Nephron progenitor cell (in vitro differentiated cells): ENCODE data around the gene USP2.

Source experiments
- DNase-seq: peaks from one replicate; pipeline ENCODE4 v3.0.0; 2021
- H3K27ac Mint-ChIP-seq: 2 replicates; pipeline ENCODE4 v1.8.0; 2021; ENCODE audit warnings: mild to moderate bottlenecking, moderate library complexity, mixed read lengths
- H3K27me3 Mint-ChIP-seq: 2 replicates; pipeline ENCODE4 v1.8.0; 2021; ENCODE audit warnings: mild to moderate bottlenecking, low read depth, mixed read lengths; ENCODE audit not compliant: poor library complexity
- H3K36me3 Mint-ChIP-seq: 2 replicates; pipeline ENCODE4 v1.8.0; 2021; ENCODE audit warnings: low read depth, mixed read lengths
- H3K4me1 Mint-ChIP-seq: 2 replicates; pipeline ENCODE4 v1.8.0; 2021; ENCODE audit warnings: mixed read lengths
- H3K4me3 Mint-ChIP-seq: 2 replicates; pipeline ENCODE4 v1.8.0; 2021; ENCODE audit warnings: mild to moderate bottlenecking, moderate library complexity, mixed read lengths
- H3K9me3 Mint-ChIP-seq: 2 replicates; pipeline ENCODE4 v1.8.0; 2021; ENCODE audit warnings: mild to moderate bottlenecking, moderate library complexity, mixed read lengths
- CTCF ChIP-seq: fragments of 200-600 bp; sonication (generic); IDR thresholded peaks from 2 replicates; pipeline ENCODE4 v1.5.0; 2021; ENCODE audit warnings: antibody characterized with exemption

Gene USP2

GRCh38 chr11:119338965-119339588 is 42.4 kb downstream of the USP2 start:
- H3K36me3 Mint-ChIP-seq: peaks cover 12% of the 10 kb centered on the region
- H3K9me3 Mint-ChIP-seq: no peaks in the 10 kb centered on the region
- peak overlapping the region; percentile 77 for H3K4me3 Mint-ChIP-seq
- no peak for DNase-seq
- peaks cover 54% of the 10 kb centered on the region for H3K4me1 Mint-ChIP-seq
- TF ChIP-seq CTCF: no peak
- H3K27me3 Mint-ChIP-seq: peaks cover 51% of the 10 kb centered on the region
- H3K27ac Mint-ChIP-seq: no peak overlapping the region

GRCh38 chr11:119338318-119338890 is 43.1 kb downstream of the USP2 start:
- no peaks in the 10 kb centered on the region for H3K9me3 Mint-ChIP-seq
- peaks cover 59% of the 10 kb centered on the region for H3K4me1 Mint-ChIP-seq
- DNase-seq: peak; percentile 83
- peak; percentile 64 for TF ChIP-seq CTCF
- H3K27me3 Mint-ChIP-seq: peaks cover 44% of the 10 kb centered on the region
- H3K27ac Mint-ChIP-seq: peak overlapping the region; percentile 24
- H3K36me3 Mint-ChIP-seq: peaks cover 12% of the 10 kb centered on the region
- H3K4me3 Mint-ChIP-seq: peak overlapping the region; percentile 77

- no peaks in the 10 kb centered on the region for H3K9me3 Mint-ChIP-seq
- H3K27ac Mint-ChIP-seq: peak overlapping the region; percentile 95
- peak; percentile 50 for DNase-seq
- TF ChIP-seq CTCF: no peak
- H3K27me3 Mint-ChIP-seq: peaks cover 38% of the 10 kb centered on the region
- peak overlapping the region; percentile 100 for H3K4me3 Mint-ChIP-seq
- peaks cover 66% of the 10 kb centered on the region for H3K4me1 Mint-ChIP-seq
- peaks cover 12% of the 10 kb centered on the region for H3K36me3 Mint-ChIP-seq
Observed at GRCh38 chr11:119337581-119338317, 43.7 kb downstream of the USP2 start.

GRCh38 chr11:119336744-119337469 is 44.6 kb downstream of the USP2 start:
- Mint-ChIP-seq H3K27ac (peak overlapping the region; percentile 95), H3K4me3 (peak overlapping the region; percentile 100), H3K4me1 (peaks cover 70% of the 10 kb centered on the region), H3K36me3 (peaks cover 12% of the 10 kb centered on the region), H3K9me3 (no peaks in the 10 kb centered on the region), H3K27me3 (peaks cover 29% of the 10 kb centered on the region)
- no peak for DNase-seq
- TF ChIP-seq CTCF: no peak

GRCh38 chr11:119335655-119336543 is 45.6 kb downstream of the USP2 start:
- Mint-ChIP-seq H3K36me3 (peaks cover 12% of the 10 kb centered on the region), H3K27me3 (peaks cover 24% of the 10 kb centered on the region), H3K9me3 (no peaks in the 10 kb centered on the region), H3K4me1 (peaks cover 67% of the 10 kb centered on the region), H3K4me3 (peak overlapping the region; percentile 100), H3K27ac (no peak overlapping the region)
- TF ChIP-seq CTCF: no peak
- no peak for DNase-seq
